Cardiac muscle cell (in vitro differentiated cells and primary cell): Measurements from ENCODE around the gene USP24. TPM values are rescaled to one million over a fixed set of nuclear protein-coding genes. Genes with fewer than 3 reads are reported as not detected.
"Not testable (repeated sequence)": the region's sequence is repeated elsewhere in the genome, so short reads cannot be mapped to it uniquely, and the experiment has no call there.

Experiments
- DNase-seq, 2 donors: peaks; one replicate each; pipeline versions ENCODE4 v3.0.0 to v3.0.0-alpha.2; 2010 to 2017; ENCODE audit warnings: low read depth in 1 of 2, low spot score in 1 of 2
- H3K27ac ChIP-seq: fragments of 200-600 bp; sonication (generic); 2 replicates; pipeline ENCODE4 v1.5.1; 2016
- H3K27me3 ChIP-seq: fragments of 200-600 bp; sonication (generic); 2 replicates; pipeline ENCODE4 v1.6.0; 2016; ENCODE audit warnings: control low read depth
- H3K36me3 ChIP-seq: fragments of 200-600 bp; sonication (generic); 2 replicates; pipeline ENCODE4 v1.5.1; 2016; ENCODE audit warnings: control low read depth
- H3K4me1 ChIP-seq: fragments of 200-600 bp; sonication (generic); 2 replicates; pipeline ENCODE4 v1.8.1; 2017; ENCODE audit warnings: low read depth, mild to moderate bottlenecking, mixed run types
- H3K4me3 ChIP-seq: fragments of 200-600 bp; sonication (generic); 2 replicates; pipeline ENCODE4 v1.5.1; 2016; ENCODE audit warnings: mild to moderate bottlenecking
- H3K9me3 ChIP-seq: fragments of 200-600 bp; sonication (generic); 2 replicates; pipeline ENCODE4 v1.5.1; 2017; ENCODE audit warnings: low read depth, mild to moderate bottlenecking, control low read depth
- CTCF ChIP-seq: IDR thresholded peaks from 2 replicates; pipeline ENCODE4 v1.5.1; 2012; ENCODE audit warnings: low read depth, mild to moderate bottlenecking, low read length
- polyA plus RNA-seq: library from polyadenylated mRNA; unstranded; fragments of >200 nt; fragmentation: Nextera tagmentation; extraction: Ambion mirVana; gene quantifications from 2 replicates; pipeline ENCODE4 v1.2.1, GENCODE V29; 2016
- total RNA-seq: library from RNA; depleted of rRNA; stranded (reverse); fragments of >200 nt; gene quantifications from 2 replicates; pipeline ENCODE4 v1.2.3, GENCODE V29; 2016

The USP24 gene
- total and polyA plus RNA-seq, 2 experiments from 2014 or later, result 8.0 to 34.9 TPM

GRCh38 chr1:55230659-55231058 lies 15.5 kb upstream of the USP24 start:
- Histone ChIP-seq H3K27me3 (no peaks in the 10 kb centered on the region), H3K27ac (no peak overlapping the region), H3K9me3 (no peaks in the 10 kb centered on the region), H3K36me3 (no peaks in the 10 kb centered on the region), H3K4me1 (peaks cover 8% of the 10 kb centered on the region), H3K4me3 (no peak overlapping the region)
- TF ChIP-seq CTCF, result no peak
- no peak for DNase-seq

- not testable (repeated sequence) for H3K4me1 ChIP-seq, H3K36me3 ChIP-seq, H3K27ac ChIP-seq, H3K4me3 ChIP-seq, H3K27me3 ChIP-seq, DNase-seq, H3K9me3 ChIP-seq
These were observed 14.6 kb upstream of the USP24 start for GRCh38 chr1:55229726-55230125.

GRCh38 chr1:55225228-55225627 lies 10.1 kb upstream of the USP24 start:
- no peak overlapping the region for H3K4me3 ChIP-seq
- H3K36me3 ChIP-seq, result no peaks in the 10 kb centered on the region
- no peak for TF ChIP-seq CTCF
- no peaks in the 10 kb centered on the region for H3K4me1 ChIP-seq
- H3K27me3 ChIP-seq, result no peaks in the 10 kb centered on the region
- no peaks in the 10 kb centered on the region for H3K9me3 ChIP-seq
- no peak overlapping the region for H3K27ac ChIP-seq
- DNase-seq, result no peak

- no peak for TF ChIP-seq CTCF
- Histone ChIP-seq H3K27me3 (no peaks in the 10 kb centered on the region), H3K4me3 (no peak overlapping the region), H3K27ac (no peak overlapping the region), H3K36me3 (no peaks in the 10 kb centered on the region), H3K4me1 (no peaks in the 10 kb centered on the region), H3K9me3 (no peaks in the 10 kb centered on the region)
- DNase-seq, result no peak
These were observed 9.6 kb upstream of the USP24 start for GRCh38 chr1:55224729-55225128.

- Histone ChIP-seq H3K9me3 (no peaks in the 10 kb centered on the region), H3K36me3 (no peaks in the 10 kb centered on the region), H3K4me1 (no peaks in the 10 kb centered on the region), H3K27ac (no peak overlapping the region), H3K4me3 (no peak overlapping the region), H3K27me3 (no peaks in the 10 kb centered on the region)
- no peak for DNase-seq
- TF ChIP-seq CTCF, result no peak
These were observed 7.0 kb upstream of the USP24 start for GRCh38 chr1:55222152-55222551.

- no peak overlapping the region for H3K4me3 ChIP-seq
- H3K27ac ChIP-seq, result no peak overlapping the region
- peak in 1 of 2 donors; percentile 38 for DNase-seq
- H3K4me1 ChIP-seq, result peaks cover 9% of the 10 kb centered on the region
- H3K9me3 ChIP-seq, result no peaks in the 10 kb centered on the region
- no peaks in the 10 kb centered on the region for H3K36me3 ChIP-seq
- no peaks in the 10 kb centered on the region for H3K27me3 ChIP-seq
- no peak for TF ChIP-seq CTCF
These were observed 2.2 kb upstream of the USP24 start for GRCh38 chr1:55217226-55217986.
